PC-3 (cell line): ENCODE measurements around the gene GATA1. TPM values are rescaled to one million over a fixed set of nuclear protein-coding genes. Genes with fewer than 3 reads are reported as not detected.

ENCODE experiments used
- ATAC-seq: fragments of 200-7000 bp; cut with Tn5 transposase; 2 replicates; pipeline ENCODE4 v1.9.1; 2020; ENCODE audit warnings: mild to moderate bottlenecking, moderate library complexity
- BruUV-seq: library from RNA; stranded (reverse); fragments of 400-500 nt; replicated peaks from 2 replicates; lab custom pipeline; 2021; lab: Mats Ljungman, UMichigan
- CTCF ChIA-PET: fragments of 300-600 bp; sonication (Branson Sonifier 250); formaldehyde crosslinking; loops from one replicate; lab custom pipeline; 2022; ENCODE audit warnings: antibody characterized with exemption; lab: Charles Lee
- POLR2A ChIA-PET: fragments of 300-600 bp; sonication (Branson Sonifier 250); formaldehyde crosslinking; loops from one replicate; lab custom pipeline; 2022; ENCODE audit warnings: antibody characterized with exemption; ENCODE audit not compliant: unreplicated experiment; lab: Charles Lee
- DNase-seq: peaks from one replicate; pipeline ENCODE4 v3.0.0-alpha.2; 2015
- H2AFZ ChIP-seq: fragments of 300-600 bp; sonication (generic); 2 replicates; pipeline ENCODE4 v1.6.0; 2016; ENCODE audit warnings: antibody characterized with exemption, low read length
- H3F3A ChIP-seq: fragments of 300-600 bp; sonication (generic); one replicate; pipeline ENCODE4 v1.6.0; 2017; ENCODE audit warnings: antibody characterized with exemption, low read length, control low read depth, mild to moderate bottlenecking; ENCODE audit not compliant: unreplicated experiment
- H3K27ac ChIP-seq: fragments of 300-600 bp; sonication (generic); 2 replicates; pipeline ENCODE4 v1.5.1; 2016; ENCODE audit warnings: mild to moderate bottlenecking, low read length
- H3K27me3 ChIP-seq: fragments of 300-600 bp; sonication (generic); 2 replicates; pipeline ENCODE4 v1.6.1; 2016; ENCODE audit warnings: low read length, mixed read lengths
- H3K36me3 ChIP-seq: fragments of 300-600 bp; sonication (generic); 2 replicates; pipeline ENCODE4 v1.6.1; 2016; ENCODE audit warnings: low read depth, mixed run types, low read length, mixed read lengths
- H3K4me1 ChIP-seq: fragments of 300-600 bp; sonication (generic); 2 replicates; pipeline ENCODE4 v1.5.1; 2016; ENCODE audit warnings: low read length; ENCODE audit not compliant: insufficient read depth
- H3K4me2 ChIP-seq: fragments of 300-600 bp; sonication (generic); 2 replicates; pipeline ENCODE4 v1.6.0; 2016; ENCODE audit warnings: low read length
- H3K4me3 ChIP-seq: fragments of 300-600 bp; sonication (generic); 2 replicates; pipeline ENCODE4 v1.5.1; 2016; ENCODE audit warnings: mild to moderate bottlenecking, low read length, mixed read lengths
- H3K79me2 ChIP-seq: fragments of 300-600 bp; sonication (generic); 2 replicates; pipeline ENCODE4 v1.6.1; 2017; ENCODE audit warnings: low read length, mixed read lengths
- H3K9ac ChIP-seq: fragments of 300-600 bp; sonication (generic); 2 replicates; pipeline ENCODE4 v1.6.0; 2016; ENCODE audit warnings: mild to moderate bottlenecking, low read length
- H3K9me2 ChIP-seq: fragments of 300-600 bp; sonication (generic); replicated peaks from 2 replicates; pipeline ENCODE4 v1.6.1; 2016; ENCODE audit warnings: mixed run types, low read length, mixed read lengths
- H3K9me3 ChIP-seq: fragments of 300-600 bp; sonication (generic); 2 replicates; pipeline ENCODE4 v1.6.1; 2016; ENCODE audit warnings: low read length, mixed read lengths
- H4K20me1 ChIP-seq: fragments of 300-600 bp; sonication (generic); 2 replicates; pipeline ENCODE4 v1.6.1; 2016; ENCODE audit warnings: low read length, mixed read lengths
- EZH2 ChIP-seq: fragments of 300-600 bp; sonication (generic); IDR thresholded peaks from one replicate; pipeline ENCODE4 v1.6.1; 2017; ENCODE audit warnings: antibody characterized with exemption, mild to moderate bottlenecking, low read length; ENCODE audit not compliant: unreplicated experiment
- EZH2phosphoT487 ChIP-seq: fragments of 300-600 bp; sonication (generic); IDR thresholded peaks from 2 replicates; pipeline ENCODE4 v1.6.1; 2018; ENCODE audit warnings: mild to moderate bottlenecking, antibody characterized with exemption, low read length, borderline replicate concordance
- intact Hi-C: fragments of 100-400 bp; cut with micrococcal nuclease; formaldehyde crosslinking; loops from 2 replicates; pipeline ENCODE4 v1.9.0; 2023
- total RNA-seq: library from RNA; depleted of rRNA; stranded (reverse); fragments of >200 nt; gene quantifications from 2 replicates; pipeline ENCODE4 v1.2.3, GENCODE V29; 2014
- TF ChIP-seq, protein P1 (sequence below): fragments of 300-600 bp; sonication (generic); conservative IDR thresholded peaks from 2 replicates; pipeline ENCODE4 v1.5.1; 2017; ENCODE audit warnings: antibody characterized with exemption, low read depth, mild to moderate bottlenecking, low read length

Gene GATA1
- total RNA-seq, 1 experiment from 2014 or later: not detected

DNA sequence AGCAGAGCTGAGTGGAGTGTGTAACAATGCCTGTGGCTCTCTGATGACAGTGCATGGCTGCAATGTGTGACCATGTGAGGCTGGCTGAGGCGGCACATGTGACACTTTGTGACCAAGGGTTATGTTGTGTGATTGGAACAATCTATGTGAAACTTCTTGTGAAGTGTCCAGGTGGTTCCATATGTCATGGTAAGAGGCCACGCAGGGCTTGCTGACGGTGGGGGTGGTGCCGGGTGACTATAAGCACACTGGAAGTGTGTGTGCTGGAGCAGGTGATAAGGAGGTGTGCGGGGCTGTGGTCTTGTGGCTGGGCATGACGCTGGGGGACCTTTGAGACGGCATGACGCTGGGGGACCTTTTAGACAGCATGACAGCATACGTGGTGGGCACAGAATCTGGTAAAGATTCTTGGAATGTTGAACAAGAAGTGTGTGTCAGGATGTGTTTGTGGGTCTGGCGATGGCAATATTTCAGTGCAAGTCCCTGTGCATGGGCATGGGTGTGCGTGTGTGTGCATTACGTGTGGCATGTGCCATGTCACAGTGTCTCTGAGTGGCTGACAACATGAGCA is 8.0 kb downstream of the GATA1 start:
- Histone ChIP-seq H3K4me1 (peaks cover 14% of the 10 kb centered on the region), H3K79me2 (no peaks in the 10 kb centered on the region), H4K20me1 (no peaks in the 10 kb centered on the region), H3K9ac (no peak overlapping the region), H3K9me2 (no peaks in the 10 kb centered on the region), H3K4me2 (peak overlapping the region; percentile 50), H3K27me3 (no peaks in the 10 kb centered on the region), H3K27ac (no peak overlapping the region), H2AFZ (0 out of 2 replicates have a peak overlapping the region, but pooled peaks have one; percentile 68), H3K36me3 (no peaks in the 10 kb centered on the region), H3F3A (no peaks in the 10 kb centered on the region), H3K4me3 (no peak overlapping the region), H3K9me3 (no peaks in the 10 kb centered on the region)
- ATAC-seq: no peak
- ChIA-PET CTCF (no interaction called here), POLR2A (no interaction called here)
- intact Hi-C loops: no loop called here
- BruUV-seq: no TSS peak
- no peak for TF ChIP-seq EZH2
- TF ChIP-seq, protein P1, sequence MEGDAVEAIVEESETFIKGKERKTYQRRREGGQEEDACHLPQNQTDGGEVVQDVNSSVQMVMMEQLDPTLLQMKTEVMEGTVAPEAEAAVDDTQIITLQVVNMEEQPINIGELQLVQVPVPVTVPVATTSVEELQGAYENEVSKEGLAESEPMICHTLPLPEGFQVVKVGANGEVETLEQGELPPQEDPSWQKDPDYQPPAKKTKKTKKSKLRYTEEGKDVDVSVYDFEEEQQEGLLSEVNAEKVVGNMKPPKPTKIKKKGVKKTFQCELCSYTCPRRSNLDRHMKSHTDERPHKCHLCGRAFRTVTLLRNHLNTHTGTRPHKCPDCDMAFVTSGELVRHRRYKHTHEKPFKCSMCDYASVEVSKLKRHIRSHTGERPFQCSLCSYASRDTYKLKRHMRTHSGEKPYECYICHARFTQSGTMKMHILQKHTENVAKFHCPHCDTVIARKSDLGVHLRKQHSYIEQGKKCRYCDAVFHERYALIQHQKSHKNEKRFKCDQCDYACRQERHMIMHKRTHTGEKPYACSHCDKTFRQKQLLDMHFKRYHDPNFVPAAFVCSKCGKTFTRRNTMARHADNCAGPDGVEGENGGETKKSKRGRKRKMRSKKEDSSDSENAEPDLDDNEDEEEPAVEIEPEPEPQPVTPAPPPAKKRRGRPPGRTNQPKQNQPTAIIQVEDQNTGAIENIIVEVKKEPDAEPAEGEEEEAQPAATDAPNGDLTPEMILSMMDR: no peak
- no peak for TF ChIP-seq EZH2phosphoT487
- no peak for DNase-seq

DNA sequence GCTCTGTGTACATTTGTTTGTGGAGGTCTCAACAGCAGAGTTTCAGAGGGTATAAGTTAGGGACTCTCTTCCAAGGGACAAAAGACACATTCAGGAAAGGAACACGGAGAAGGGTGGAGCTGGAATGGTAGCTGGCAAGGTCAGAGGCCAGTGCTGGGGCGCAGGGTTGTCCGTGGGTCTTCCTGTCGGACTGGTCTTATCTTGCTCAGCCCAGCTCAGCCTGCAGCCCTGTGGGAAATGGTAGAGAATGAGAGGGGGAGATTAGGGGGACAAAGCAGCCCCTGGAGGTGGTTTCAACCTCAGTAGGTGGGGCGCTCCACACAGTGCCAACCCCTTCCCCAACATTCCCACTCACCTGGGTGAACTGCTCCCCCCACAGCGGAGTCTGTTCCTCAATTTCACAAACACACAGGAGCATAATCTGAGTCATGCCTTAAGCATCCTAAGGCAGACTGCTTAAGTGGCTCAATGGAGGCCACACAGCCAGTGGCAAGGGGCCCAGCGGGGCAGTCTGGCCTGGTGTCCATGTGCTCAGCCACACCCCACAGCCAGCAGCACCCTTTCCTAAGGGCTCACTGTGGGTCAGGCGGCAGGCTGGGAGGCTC is 8.6 kb downstream of the GATA1 start:
- Histone ChIP-seq H3K36me3 (no peaks in the 10 kb centered on the region), H3K9me3 (no peaks in the 10 kb centered on the region), H3K27me3 (no peaks in the 10 kb centered on the region), H3K4me3 (no peak overlapping the region), H3K4me2 (peak overlapping the region; percentile 50), H3K4me1 (peaks cover 14% of the 10 kb centered on the region), H3K9ac (no peak overlapping the region), H2AFZ (peak overlapping the region; percentile 68), H3K79me2 (no peaks in the 10 kb centered on the region), H3K27ac (peak overlapping the region; percentile 34), H3F3A (no peaks in the 10 kb centered on the region), H4K20me1 (no peaks in the 10 kb centered on the region), H3K9me2 (no peaks in the 10 kb centered on the region)
- DNase-seq (peak; percentile 61), ATAC-seq (peak; percentile 82)
- intact Hi-C loops: no loop called here
- TF ChIP-seq EZH2 (no peak), EZH2phosphoT487 (no peak)
- TF ChIP-seq, protein P1: no peak
- BruUV-seq: no TSS peak
- POLR2A ChIA-PET: no interaction called here
- CTCF ChIA-PET: no interaction called here

DNA sequence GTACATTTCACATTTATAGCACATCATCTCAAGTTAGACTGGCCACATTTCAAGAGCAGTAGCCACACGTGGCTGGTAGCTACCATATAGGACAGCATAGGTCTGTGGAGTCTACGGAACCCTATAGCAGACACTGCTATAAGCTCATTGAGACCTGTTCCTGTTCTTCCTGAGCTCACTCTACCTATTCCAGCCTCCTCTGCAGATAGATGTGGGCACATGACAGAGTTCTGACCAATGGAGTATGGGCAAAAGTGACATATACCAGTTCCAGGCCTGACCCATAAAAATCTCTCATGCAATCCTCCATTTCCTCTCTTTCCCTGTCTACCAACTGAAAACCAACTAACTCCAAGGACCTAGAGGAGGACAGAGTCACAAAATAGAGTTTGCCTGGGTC is 11.9 kb downstream of the GATA1 start:
- intact Hi-C loops: no loop called here
- no peak overlapping the region for H3K9ac ChIP-seq
- no peaks in the 10 kb centered on the region for H3K27me3 ChIP-seq
- no peaks in the 10 kb centered on the region for H3K9me2 ChIP-seq
- no peak overlapping the region for H3K4me2 ChIP-seq
- H3K9me3 ChIP-seq: no peaks in the 10 kb centered on the region
- no peaks in the 10 kb centered on the region for H4K20me1 ChIP-seq
- TF ChIP-seq EZH2 (no peak), EZH2phosphoT487 (no peak)
- TF ChIP-seq, protein P1: no peak
- H3K27ac ChIP-seq: no peak overlapping the region
- peaks cover 27% of the 10 kb centered on the region for H3K4me1 ChIP-seq
- H3K4me3 ChIP-seq: no peak overlapping the region
- H3F3A ChIP-seq: no peaks in the 10 kb centered on the region
- CTCF ChIA-PET: no interaction called here
- H3K36me3 ChIP-seq: no peaks in the 10 kb centered on the region; the same call in 1 of the 2 replicates
- BruUV-seq: no TSS peak
- no peaks in the 10 kb centered on the region for H3K79me2 ChIP-seq
- ATAC-seq: no peak
- H2AFZ ChIP-seq: no peak overlapping the region
- DNase-seq: no peak
- POLR2A ChIA-PET: no interaction called here
